Activated T-cell treated with anti-CD3 and anti-CD28 coated beads, Interleukin-2, amount 50 U/mL, for 4 hours (primary cell): Measurements from ENCODE around the gene VSX1. TPM values are rescaled to one million over a fixed set of nuclear protein-coding genes. Genes with fewer than 3 reads are reported as not detected.
A peak's percentile ranks its signal among the peaks of the same experiment; 100 is the strongest.

Experiments used
- ATAC-seq, 2 donors: fragments of 200-7000 bp; cut with Tn5 transposase; one replicate each; pipeline ENCODE4 v1.10.0; 2021
- DNase-seq: peaks from one replicate; pipeline ENCODE4 v3.0.0-alpha.2; 2020
- H3K27me3 Mint-ChIP-seq: one replicate; pipeline ENCODE4 v1.8.0; 2021; ENCODE audit warnings: low read depth, mixed read lengths
- H3K36me3 Mint-ChIP-seq: one replicate; pipeline ENCODE4 v1.8.0; 2022; ENCODE audit warnings: mixed read lengths; ENCODE audit not compliant: insufficient read depth
- H3K4me1 Mint-ChIP-seq: one replicate; pipeline ENCODE4 v1.8.0; 2021; ENCODE audit warnings: low read depth, mixed read lengths
- H3K4me3 Mint-ChIP-seq: one replicate; pipeline ENCODE4 v1.8.0; 2021; ENCODE audit warnings: mild to moderate bottlenecking, moderate library complexity, mixed read lengths
- H3K9me3 Mint-ChIP-seq: one replicate; pipeline ENCODE4 v1.8.0; 2021; ENCODE audit warnings: mixed read lengths
- total RNA-seq, 3 donors: library from RNA; stranded (reverse); gene quantifications; one replicate each; pipeline ENCODE4 v1.2.1, GENCODE V29; 2021

Gene VSX1
- total RNA-seq, 3 donors from 2014 or later, result not detected

GRCh38 chr20:25046736-25047666, 34.9 kb downstream of the VSX1 start:
- Mint-ChIP-seq H3K4me3 (no peak overlapping the region), H3K27me3 (no peaks in the 10 kb centered on the region), H3K4me1 (peaks cover 37% of the 10 kb centered on the region), H3K36me3 (peaks cover 9% of the 10 kb centered on the region), H3K9me3 (no peaks in the 10 kb centered on the region)
- DNase-seq (no peak), ATAC-seq (no peak)

- peaks cover 7% of the 10 kb centered on the region for H3K36me3 Mint-ChIP-seq
Measured at GRCh38 chr20:25046181-25046641, 35.7 kb downstream of the VSX1 start.

GRCh38 chr20:25045343-25045712, 36.6 kb downstream of the VSX1 start:
- peaks cover 41% of the 10 kb centered on the region for H3K4me1 Mint-ChIP-seq
- no peaks in the 10 kb centered on the region for H3K27me3 Mint-ChIP-seq
- H3K4me3 Mint-ChIP-seq, result no peak overlapping the region
- peaks cover 7% of the 10 kb centered on the region for H3K36me3 Mint-ChIP-seq
- no peaks in the 10 kb centered on the region for H3K9me3 Mint-ChIP-seq
- ATAC-seq (no peak), DNase-seq (no peak)

More at GRCh38 chr20:25046181-25046641, 35.7 kb downstream of the VSX1 start:
- peaks cover 42% of the 10 kb centered on the region for H3K4me1 Mint-ChIP-seq
- no peak overlapping the region for H3K4me3 Mint-ChIP-seq
- ATAC-seq, result no peak
- H3K27me3 Mint-ChIP-seq, result no peaks in the 10 kb centered on the region
- no peaks in the 10 kb centered on the region for H3K9me3 Mint-ChIP-seq
- no peak for DNase-seq

GRCh38 chr20:25044660-25045342, 37.1 kb downstream of the VSX1 start:
- Mint-ChIP-seq H3K4me1 (peaks cover 39% of the 10 kb centered on the region), H3K27me3 (no peaks in the 10 kb centered on the region), H3K4me3 (no peak overlapping the region), H3K36me3 (peaks cover 7% of the 10 kb centered on the region), H3K9me3 (no peaks in the 10 kb centered on the region)
- no peak for ATAC-seq
- DNase-seq, result no peak

GRCh38 chr20:25044261-25044560, 37.7 kb downstream of the VSX1 start:
- ATAC-seq (no peak), DNase-seq (no peak)
- Mint-ChIP-seq H3K4me1 (peaks cover 37% of the 10 kb centered on the region), H3K4me3 (no peak overlapping the region), H3K36me3 (peaks cover 7% of the 10 kb centered on the region), H3K27me3 (no peaks in the 10 kb centered on the region), H3K9me3 (no peaks in the 10 kb centered on the region)

GRCh38 chr20:25043499-25044260, 38.3 kb downstream of the VSX1 start:
- Mint-ChIP-seq H3K9me3 (no peaks in the 10 kb centered on the region), H3K27me3 (no peaks in the 10 kb centered on the region), H3K4me1 (peaks cover 38% of the 10 kb centered on the region), H3K36me3 (peaks cover 7% of the 10 kb centered on the region), H3K4me3 (no peak overlapping the region)
- no peak for DNase-seq
- no peak for ATAC-seq

- no peaks in the 10 kb centered on the region for H3K9me3 Mint-ChIP-seq
- no peak overlapping the region for H3K4me3 Mint-ChIP-seq
- DNase-seq (no peak), ATAC-seq (peak; percentile 69 to 75)
- H3K36me3 Mint-ChIP-seq, result peaks cover 7% of the 10 kb centered on the region
- H3K27me3 Mint-ChIP-seq, result no peaks in the 10 kb centered on the region
- peaks cover 46% of the 10 kb centered on the region for H3K4me1 Mint-ChIP-seq
Measured at GRCh38 chr20:25042531-25043498, 39.1 kb downstream of the VSX1 start.

- DNase-seq (no peak), ATAC-seq (no peak)
- no peaks in the 10 kb centered on the region for H3K27me3 Mint-ChIP-seq
- H3K36me3 Mint-ChIP-seq, result peaks cover 2% of the 10 kb centered on the region
- H3K4me3 Mint-ChIP-seq, result no peak overlapping the region
- H3K4me1 Mint-ChIP-seq, result peaks cover 55% of the 10 kb centered on the region
- H3K9me3 Mint-ChIP-seq, result no peaks in the 10 kb centered on the region
Measured at GRCh38 chr20:25041813-25042530, 40.0 kb downstream of the VSX1 start.

- no peaks in the 10 kb centered on the region for H3K9me3 Mint-ChIP-seq
- DNase-seq (no peak), ATAC-seq (no peak)
- no peaks in the 10 kb centered on the region for H3K36me3 Mint-ChIP-seq
- no peak overlapping the region for H3K4me3 Mint-ChIP-seq
- no peaks in the 10 kb centered on the region for H3K27me3 Mint-ChIP-seq
- H3K4me1 Mint-ChIP-seq, result peaks cover 70% of the 10 kb centered on the region
Measured at GRCh38 chr20:25040438-25040831, 41.5 kb downstream of the VSX1 start.

GRCh38 chr20:25039697-25040437, 42.1 kb downstream of the VSX1 start:
- Mint-ChIP-seq H3K4me1 (peaks cover 73% of the 10 kb centered on the region), H3K36me3 (no peaks in the 10 kb centered on the region), H3K4me3 (no peak overlapping the region), H3K9me3 (no peaks in the 10 kb centered on the region), H3K27me3 (no peaks in the 10 kb centered on the region)
- no peak for ATAC-seq
- no peak for DNase-seq

GRCh38 chr20:25038591-25039015, 43.3 kb downstream of the VSX1 start:
- H3K36me3 Mint-ChIP-seq, result no peaks in the 10 kb centered on the region
- H3K4me1 Mint-ChIP-seq, result peaks cover 73% of the 10 kb centered on the region
- H3K4me3 Mint-ChIP-seq, result no peak overlapping the region
- H3K27me3 Mint-ChIP-seq, result no peaks in the 10 kb centered on the region
- DNase-seq (no peak), ATAC-seq (no peak)
- no peaks in the 10 kb centered on the region for H3K9me3 Mint-ChIP-seq

GRCh38 chr20:25038103-25038410, 43.9 kb downstream of the VSX1 start:
- Mint-ChIP-seq H3K4me1 (peaks cover 72% of the 10 kb centered on the region), H3K9me3 (no peaks in the 10 kb centered on the region), H3K4me3 (no peak overlapping the region), H3K36me3 (no peaks in the 10 kb centered on the region), H3K27me3 (no peaks in the 10 kb centered on the region)
- DNase-seq (no peak), ATAC-seq (no peak)
